ENCODE data around the gene RNF213. TPM values are rescaled to one million over a fixed set of nuclear protein-coding genes. Genes with fewer than 3 reads are reported as not detected.

RNF213 gene
- total RNA-seq, 1 experiment from 2014 or later = 70.5 TPM

DNA sequence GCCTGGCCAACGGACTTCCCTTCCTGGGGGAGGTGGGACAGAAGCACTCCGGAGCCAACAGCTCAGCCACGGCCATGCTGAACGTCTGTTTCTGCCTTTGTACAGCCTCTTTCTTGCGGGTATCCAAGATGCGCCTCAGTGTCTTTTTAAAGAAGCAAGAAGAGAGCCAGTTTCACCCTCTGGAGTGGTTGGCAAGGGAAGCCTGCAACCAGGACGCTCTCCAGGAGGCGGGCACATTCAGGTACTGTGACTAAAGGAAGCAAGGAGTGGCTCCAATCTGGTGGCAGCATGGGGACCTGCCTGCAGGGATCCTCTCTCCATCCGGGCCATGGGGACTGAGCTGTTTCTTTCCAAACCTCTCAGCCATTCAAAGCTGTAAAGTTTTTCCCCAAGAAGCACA, 93.7 kb downstream of the RNF213 start (continued):
- TF ChIP-seq JUN (CRISPR knock-in tag; IDR thresholded peaks at IDR 0.05) = no peak

DNA sequence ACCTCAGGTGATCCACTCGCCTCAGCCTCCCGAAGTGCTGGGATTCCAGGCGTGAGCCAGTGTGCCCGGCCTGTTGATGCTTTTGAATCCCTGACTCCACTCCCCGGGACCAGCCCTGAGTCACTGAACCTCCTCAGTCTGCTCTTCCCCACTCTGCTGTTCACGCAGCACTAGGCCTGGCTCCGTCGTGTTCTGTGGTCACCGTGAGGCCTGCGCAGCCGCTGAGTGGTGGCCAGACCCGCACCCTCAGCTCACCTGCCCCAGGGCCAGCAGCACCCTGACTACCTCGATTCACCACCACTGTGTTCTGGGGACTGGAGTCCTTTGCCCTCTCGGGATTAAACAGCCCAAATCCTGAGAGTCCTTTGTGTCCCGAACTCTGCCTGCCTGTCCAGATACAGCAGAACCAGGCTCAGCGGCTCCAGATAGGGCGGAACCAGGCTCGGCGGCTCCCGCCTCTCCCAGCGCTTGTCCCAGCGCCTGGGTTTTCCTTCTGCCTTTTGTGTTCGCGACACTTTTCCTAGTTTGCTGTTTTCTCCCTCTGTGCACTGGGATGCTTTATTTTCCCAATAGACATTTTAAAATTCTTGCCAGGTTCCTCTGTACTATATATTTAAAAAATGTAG, 95.7 kb downstream of the RNF213 start:
- Mint-ChIP-seq H3K27me3 (ENCODE audit: low read depth) (no peaks in the 10 kb centered on the region), H3K4me1 (no peaks in the 10 kb centered on the region), H3K36me3 (peaks cover 71% of the 10 kb centered on the region), H3K27ac (no peak overlapping the region), H3K9me3 (peaks cover 6% of the 10 kb centered on the region), H3K4me3 (no peak overlapping the region)
- no peak for TF ChIP-seq ZNF121 (CRISPR knock-in tag; IDR thresholded peaks at IDR 0.05)
- TF ChIP-seq ZBTB21 (CRISPR knock-in tag; IDR thresholded peaks at IDR 0.05; ENCODE audit: borderline replicate concordance) = no peak
- POLR2A ChIA-PET = no interaction called here
- CTCF ChIA-PET = no interaction called here
- no peak for ATAC-seq
- no peak for DNase-seq (ENCODE audit: low spot score)

DNA sequence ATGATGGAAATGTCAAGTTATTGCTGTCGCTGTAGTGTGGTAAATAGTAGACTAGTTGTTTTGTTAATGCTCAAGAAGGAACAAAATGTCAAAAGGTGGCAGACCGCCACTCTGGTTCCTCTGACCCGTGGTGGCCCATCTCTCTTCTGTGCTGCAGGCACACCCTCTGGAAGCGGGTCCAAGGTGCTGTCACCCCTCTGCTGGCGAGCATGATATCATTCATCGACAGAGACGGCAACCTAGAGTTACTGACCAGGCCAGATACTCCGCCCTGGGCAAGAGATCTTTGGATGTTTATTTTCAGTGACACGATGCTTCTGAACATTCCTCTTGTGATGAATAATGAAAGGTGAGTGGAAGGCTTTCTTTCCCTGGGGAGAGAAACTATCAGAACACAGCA, 97.5 kb downstream of the RNF213 start:
- POLR2A ChIA-PET = no interaction called here
- H3K36me3 Mint-ChIP-seq = peaks cover 67% of the 10 kb centered on the region
- TF ChIP-seq, protein P1, sequence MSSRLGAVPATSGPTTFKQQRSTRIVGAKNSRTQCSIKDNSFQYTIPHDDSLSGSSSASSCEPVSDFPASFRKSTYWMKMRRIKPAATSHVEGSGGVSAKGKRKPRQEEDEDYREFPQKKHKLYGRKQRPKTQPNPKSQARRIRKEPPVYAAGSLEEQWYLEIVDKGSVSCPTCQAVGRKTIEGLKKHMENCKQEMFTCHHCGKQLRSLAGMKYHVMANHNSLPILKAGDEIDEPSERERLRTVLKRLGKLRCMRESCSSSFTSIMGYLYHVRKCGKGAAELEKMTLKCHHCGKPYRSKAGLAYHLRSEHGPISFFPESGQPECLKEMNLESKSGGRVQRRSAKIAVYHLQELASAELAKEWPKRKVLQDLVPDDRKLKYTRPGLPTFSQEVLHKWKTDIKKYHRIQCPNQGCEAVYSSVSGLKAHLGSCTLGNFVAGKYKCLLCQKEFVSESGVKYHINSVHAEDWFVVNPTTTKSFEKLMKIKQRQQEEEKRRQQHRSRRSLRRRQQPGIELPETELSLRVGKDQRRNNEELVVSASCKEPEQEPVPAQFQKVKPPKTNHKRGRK (CRISPR knock-in tag; IDR thresholded peaks at IDR 0.05; ENCODE audit: borderline replicate concordance) = no peak
- TF ChIP-seq ZNF416 (CRISPR knock-in tag; IDR thresholded peaks at IDR 0.05) (no peak), ATF1 (CRISPR knock-in tag; IDR thresholded peaks at IDR 0.05) (no peak), ESRRA (CRISPR knock-in tag; IDR thresholded peaks at IDR 0.05; ENCODE audit: borderline replicate concordance) (no peak), CBFB (CRISPR knock-in tag; IDR thresholded peaks at IDR 0.05; ENCODE audit: low read depth) (no peak), OVOL2 (CRISPR knock-in tag; IDR thresholded peaks at IDR 0.05; ENCODE audit: borderline replicate concordance) (no peak), ZNF317 (CRISPR knock-in tag; IDR thresholded peaks at IDR 0.05; ENCODE audit: borderline replicate concordance, low read depth) (no peak), MAX (CRISPR knock-in tag; IDR thresholded peaks at IDR 0.05) (no peak), PRDM15 (CRISPR knock-in tag; IDR thresholded peaks at IDR 0.05) (no peak), ATF3 (CRISPR knock-in tag; conservative IDR thresholded peaks at IDR 0.05) (no peak), JUN (CRISPR knock-in tag; IDR thresholded peaks at IDR 0.05) (no peak)
- TF ChIP-seq, protein P2, sequence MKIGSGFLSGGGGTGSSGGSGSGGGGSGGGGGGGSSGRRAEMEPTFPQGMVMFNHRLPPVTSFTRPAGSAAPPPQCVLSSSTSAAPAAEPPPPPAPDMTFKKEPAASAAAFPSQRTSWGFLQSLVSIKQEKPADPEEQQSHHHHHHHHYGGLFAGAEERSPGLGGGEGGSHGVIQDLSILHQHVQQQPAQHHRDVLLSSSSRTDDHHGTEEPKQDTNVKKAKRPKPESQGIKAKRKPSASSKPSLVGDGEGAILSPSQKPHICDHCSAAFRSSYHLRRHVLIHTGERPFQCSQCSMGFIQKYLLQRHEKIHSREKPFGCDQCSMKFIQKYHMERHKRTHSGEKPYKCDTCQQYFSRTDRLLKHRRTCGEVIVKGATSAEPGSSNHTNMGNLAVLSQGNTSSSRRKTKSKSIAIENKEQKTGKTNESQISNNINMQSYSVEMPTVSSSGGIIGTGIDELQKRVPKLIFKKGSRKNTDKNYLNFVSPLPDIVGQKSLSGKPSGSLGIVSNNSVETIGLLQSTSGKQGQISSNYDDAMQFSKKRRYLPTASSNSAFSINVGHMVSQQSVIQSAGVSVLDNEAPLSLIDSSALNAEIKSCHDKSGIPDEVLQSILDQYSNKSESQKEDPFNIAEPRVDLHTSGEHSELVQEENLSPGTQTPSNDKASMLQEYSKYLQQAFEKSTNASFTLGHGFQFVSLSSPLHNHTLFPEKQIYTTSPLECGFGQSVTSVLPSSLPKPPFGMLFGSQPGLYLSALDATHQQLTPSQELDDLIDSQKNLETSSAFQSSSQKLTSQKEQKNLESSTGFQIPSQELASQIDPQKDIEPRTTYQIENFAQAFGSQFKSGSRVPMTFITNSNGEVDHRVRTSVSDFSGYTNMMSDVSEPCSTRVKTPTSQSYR (CRISPR knock-in tag; IDR thresholded peaks at IDR 0.05) = no peak
- TF ChIP-seq, protein P3, sequence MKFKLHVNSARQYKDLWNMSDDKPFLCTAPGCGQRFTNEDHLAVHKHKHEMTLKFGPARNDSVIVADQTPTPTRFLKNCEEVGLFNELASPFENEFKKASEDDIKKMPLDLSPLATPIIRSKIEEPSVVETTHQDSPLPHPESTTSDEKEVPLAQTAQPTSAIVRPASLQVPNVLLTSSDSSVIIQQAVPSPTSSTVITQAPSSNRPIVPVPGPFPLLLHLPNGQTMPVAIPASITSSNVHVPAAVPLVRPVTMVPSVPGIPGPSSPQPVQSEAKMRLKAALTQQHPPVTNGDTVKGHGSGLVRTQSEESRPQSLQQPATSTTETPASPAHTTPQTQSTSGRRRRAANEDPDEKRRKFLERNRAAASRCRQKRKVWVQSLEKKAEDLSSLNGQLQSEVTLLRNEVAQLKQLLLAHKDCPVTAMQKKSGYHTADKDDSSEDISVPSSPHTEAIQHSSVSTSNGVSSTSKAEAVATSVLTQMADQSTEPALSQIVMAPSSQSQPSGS (CRISPR knock-in tag; IDR thresholded peaks at IDR 0.05; ENCODE audit: borderline replicate concordance, low read depth) = no peak
- CTCF ChIA-PET = no interaction called here
- peaks cover 9% of the 10 kb centered on the region for H3K9me3 Mint-ChIP-seq
- ATAC-seq = no peak
- no peaks in the 10 kb centered on the region for H3K27me3 Mint-ChIP-seq (ENCODE audit: low read depth)
- no peak for DNase-seq (ENCODE audit: low spot score)
- H3K4me3 Mint-ChIP-seq = no peak overlapping the region
- H3K27ac Mint-ChIP-seq = no peak overlapping the region; the same call in 1 of the 2 replicates
- H3K4me1 Mint-ChIP-seq = no peaks in the 10 kb centered on the region

All from WTC11 (cell line).